Hematopoietic multipotent progenitor cell treated with erythropoietin and hydrocortisone succinate and interleukin-3 and kit ligand, for 6 days (in vitro differentiated cells): ENCODE data around the gene CHST10.

Source experiments
- DNase-seq: peaks from one replicate; pipeline ENCODE4 v3.0.0-alpha.2; 2015

The CHST10 gene

DNA sequence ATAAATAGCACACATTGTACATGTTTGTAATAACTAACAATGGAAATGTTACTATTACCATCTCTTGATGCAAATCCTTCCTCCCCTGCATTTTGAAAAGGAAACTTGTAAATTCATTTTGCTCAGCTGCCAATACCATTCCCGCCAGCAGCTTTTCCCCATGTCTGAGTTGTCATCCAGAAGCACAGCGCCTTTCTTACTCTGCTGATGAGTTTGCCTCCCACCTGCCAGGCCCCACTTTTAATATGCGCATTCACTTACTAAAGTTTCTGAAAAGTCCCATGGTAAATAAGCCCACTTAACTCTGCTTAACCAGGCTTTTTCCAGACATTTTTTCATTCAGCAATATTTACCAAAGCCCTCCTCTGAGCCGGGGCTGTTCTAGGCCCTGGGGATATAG, 3.9 kb downstream of the CHST10 start:
- DNase-seq, result no peak

- DNase-seq, result no peak
These were observed 4.6 kb downstream of the CHST10 start for GRCh38 chr2:100412881-100413321.

DNA sequence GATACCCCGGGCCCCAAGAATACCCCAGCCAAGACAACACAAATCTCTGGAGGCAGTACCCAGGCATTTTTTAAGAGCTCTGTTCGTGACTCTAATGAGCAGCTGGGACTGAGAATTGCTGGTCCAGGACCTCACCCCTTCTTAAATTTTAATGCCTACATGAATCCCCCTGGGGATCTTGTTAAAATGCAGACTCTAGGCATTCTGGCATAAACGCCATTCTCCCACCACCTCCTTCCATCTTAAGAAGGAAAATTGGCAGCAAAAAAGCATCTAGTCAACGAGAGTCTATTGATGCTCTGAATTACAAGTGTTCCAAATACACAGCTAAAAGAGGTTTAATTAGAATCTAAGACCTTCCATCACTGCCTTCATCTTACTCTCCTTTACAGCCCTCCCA, 5.0 kb downstream of the CHST10 start:
- DNase-seq, result no peak

DNA sequence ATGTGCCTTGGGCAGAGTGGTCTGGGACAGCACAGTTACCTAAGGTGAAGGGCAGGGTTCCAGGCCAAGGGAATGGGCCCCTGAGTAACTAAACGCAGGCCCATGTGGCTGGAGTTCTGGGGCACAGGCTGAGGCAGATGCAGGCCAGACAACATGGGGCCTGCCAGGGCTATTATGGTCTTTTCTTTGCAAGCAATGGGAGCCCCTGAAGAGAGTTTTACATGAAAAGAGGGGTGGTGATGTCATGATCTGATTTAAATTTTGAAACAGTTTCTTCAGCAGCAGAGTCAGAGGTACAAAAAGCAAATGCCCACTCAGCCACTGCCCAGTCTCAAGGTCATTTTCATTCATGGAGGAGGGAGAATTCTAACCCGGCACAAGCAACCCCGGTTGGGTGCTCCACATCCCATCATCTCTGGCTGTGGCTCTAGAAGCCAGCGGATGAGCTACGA, 5.6 kb downstream of the CHST10 start:
- DNase-seq, result no peak

DNA sequence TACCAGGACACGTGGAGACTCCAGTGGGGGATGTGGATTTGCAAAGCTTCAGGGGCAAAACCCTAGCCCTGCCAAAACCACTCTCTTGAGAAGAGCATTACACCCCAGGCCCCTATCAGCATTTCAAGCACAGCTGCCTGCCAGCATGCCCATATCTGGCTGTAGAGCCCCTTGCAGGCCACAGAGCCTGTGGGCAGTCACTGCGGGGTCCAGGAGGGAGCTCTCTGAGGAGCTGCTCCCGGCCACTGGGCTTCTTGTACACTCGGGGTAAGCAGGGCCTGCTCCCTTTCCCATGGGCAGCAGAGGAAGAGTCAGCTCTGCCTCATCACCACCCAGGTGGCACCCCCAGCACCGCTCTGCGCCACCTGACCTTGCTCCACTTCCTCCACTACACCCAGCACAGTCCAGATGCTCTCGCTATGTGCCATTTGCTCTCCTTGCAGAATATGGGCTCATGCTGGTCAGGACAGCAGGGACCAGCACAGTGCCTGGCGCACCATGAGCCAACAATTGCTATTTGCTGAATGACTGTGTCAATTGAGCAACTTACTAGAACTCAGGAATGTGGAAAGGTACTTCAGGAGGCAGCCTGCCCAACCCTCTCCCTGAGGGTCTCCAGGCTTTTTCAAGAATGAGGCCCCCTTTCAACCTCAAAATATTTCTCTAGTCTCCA, 7.4 kb downstream of the CHST10 start:
- DNase-seq, result no peak

GRCh38 chr2:100409461-100409860, 8.0 kb downstream of the CHST10 start:
- no peak for DNase-seq

DNA sequence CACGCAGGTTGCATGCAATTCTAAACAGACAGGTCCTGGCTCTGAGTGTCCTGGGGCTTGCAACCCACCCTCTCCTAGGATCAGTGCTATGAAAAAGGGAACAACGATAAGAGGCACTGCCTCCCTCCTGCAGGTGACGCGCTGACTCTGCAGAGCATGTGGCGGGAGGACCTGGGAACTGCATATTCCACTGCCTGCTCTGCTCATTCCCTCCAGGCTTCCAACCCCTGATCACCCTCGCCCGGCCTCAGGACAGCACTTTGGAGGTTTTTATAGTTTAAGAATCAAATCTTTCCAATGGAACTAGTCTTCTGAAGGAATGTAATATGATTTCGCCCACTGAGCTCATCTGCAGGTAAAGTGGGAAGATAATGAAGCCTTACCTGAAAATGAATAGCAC, 8.5 kb downstream of the CHST10 start:
- DNase-seq, result no peak

DNA sequence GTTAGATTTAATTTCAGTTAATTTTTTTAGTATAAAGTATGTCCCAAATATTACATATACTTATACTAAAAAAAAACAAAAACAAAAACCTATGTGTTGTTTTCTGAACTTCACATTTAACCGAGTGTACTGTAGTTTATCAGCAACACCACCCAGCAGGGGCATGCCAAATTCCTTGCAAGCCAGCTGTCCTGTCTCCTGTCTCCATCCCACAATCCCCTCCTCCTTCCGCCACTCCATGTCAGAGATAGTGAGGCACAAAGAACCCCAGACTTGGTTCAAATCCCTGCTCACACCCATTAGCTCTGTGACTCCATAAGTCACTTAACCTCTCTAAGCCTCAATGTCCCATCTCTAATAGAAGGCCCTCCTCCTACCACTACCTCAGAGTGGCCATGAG, 9.4 kb downstream of the CHST10 start:
- no peak for DNase-seq

DNA sequence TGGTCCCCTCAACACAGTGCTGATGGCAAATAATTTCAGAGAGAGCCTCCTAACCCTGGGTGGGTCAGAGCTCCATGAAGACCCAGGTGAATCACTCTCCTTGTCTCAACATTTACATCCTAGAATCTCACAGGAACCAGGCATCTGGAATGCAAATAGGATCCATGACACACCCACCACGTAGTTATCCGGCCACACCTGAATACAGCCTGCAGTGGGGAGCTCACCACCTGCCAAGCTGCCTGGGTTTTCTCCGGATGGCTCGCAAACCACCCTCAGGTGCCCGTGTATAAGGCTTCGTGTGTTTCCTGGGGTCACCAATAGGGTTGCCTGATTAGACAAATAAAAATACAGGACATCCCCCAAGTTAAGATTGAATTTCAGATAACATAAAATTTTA, 9.9 kb downstream of the CHST10 start:
- DNase-seq, result no peak

DNA sequence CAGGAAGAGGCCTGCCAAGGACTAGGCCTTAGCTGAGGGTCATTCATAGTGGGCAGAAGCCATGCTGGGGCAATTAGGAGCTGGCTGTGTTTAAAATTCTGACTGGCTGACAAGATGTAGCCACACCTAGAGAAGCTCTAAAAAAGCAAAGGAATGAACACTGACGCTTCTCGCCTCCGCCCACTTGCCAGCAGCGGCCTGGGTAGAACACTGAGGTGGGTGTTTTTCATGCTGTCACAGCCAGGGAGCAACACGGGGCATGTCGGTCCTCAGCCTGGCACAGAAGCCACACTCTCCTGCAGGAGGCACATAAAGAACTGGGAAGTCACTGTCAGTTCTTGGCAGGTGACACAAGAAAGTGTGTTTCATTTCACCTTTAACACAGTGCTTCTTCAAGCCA, 10.4 kb downstream of the CHST10 start:
- DNase-seq, result no peak

- no peak for DNase-seq
These were observed 11.4 kb downstream of the CHST10 start for GRCh38 chr2:100406120-100406508.

GRCh38 chr2:100405403-100406119, 11.9 kb downstream of the CHST10 start:
- no peak for DNase-seq

DNA sequence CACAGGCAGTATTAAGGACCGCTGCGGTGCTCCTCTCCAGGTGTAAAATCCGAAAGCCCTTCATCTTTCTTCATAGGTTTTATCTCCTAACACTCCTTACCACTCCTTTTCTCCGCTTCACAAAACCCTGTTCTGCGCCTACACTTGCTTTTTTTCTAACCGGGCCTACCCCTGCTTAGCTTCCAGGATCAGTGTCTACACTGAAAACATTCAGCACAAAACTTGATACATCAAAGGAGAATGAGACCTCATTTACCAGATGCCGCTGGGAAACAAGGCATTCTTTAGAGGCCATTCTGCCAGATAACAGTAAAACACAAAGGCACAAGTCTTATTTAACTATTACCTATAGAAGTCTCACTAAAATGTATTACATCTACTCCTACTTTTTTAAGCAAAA, 13.1 kb downstream of the CHST10 start:
- DNase-seq, result no peak

DNA sequence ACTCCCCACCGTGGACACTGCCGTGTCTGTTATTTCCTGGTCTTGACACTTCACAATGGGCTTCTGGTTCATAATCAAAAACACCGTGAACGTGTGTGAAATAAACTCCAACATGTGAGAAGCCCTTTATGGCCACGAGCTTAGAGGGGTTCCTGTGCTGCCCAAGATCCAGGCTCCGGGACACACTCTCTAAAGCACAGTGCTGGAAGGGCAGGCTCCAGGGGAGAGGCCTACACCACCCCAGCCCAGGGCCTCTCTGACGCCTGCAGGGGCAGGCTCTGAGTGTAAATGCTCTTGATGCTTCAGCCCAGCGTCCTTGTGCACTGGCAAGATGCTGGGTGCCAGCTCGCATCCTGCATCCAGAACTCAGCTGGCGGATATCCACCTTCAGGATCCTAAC, 13.7 kb downstream of the CHST10 start:
- no peak for DNase-seq

GRCh38 chr2:100401268-100401667, 16.2 kb downstream of the CHST10 start:
- no peak for DNase-seq

DNA sequence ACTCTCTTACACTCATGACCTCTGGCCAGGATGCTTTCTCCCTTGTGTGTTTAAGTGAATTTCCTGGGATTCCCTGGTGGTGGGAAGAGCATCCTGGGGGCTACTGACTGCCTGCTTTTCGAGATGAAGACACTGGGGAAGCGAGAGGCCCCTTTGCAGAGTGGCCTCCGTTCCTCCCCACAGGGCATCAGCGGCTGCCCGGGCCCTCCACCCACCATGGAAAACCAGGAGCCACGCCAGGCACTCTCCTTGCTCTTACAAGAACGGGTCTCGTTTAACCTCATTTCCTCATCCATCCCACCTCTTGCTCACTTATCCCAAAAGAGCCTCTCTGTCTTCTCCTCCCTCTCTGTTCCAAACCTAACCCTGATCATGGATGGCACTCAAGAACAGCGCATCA, 17.8 kb downstream of the CHST10 start:
- DNase-seq, result no peak

- DNase-seq, result no peak
These were observed 19.5 kb downstream of the CHST10 start for GRCh38 chr2:100397976-100398375.

DNA sequence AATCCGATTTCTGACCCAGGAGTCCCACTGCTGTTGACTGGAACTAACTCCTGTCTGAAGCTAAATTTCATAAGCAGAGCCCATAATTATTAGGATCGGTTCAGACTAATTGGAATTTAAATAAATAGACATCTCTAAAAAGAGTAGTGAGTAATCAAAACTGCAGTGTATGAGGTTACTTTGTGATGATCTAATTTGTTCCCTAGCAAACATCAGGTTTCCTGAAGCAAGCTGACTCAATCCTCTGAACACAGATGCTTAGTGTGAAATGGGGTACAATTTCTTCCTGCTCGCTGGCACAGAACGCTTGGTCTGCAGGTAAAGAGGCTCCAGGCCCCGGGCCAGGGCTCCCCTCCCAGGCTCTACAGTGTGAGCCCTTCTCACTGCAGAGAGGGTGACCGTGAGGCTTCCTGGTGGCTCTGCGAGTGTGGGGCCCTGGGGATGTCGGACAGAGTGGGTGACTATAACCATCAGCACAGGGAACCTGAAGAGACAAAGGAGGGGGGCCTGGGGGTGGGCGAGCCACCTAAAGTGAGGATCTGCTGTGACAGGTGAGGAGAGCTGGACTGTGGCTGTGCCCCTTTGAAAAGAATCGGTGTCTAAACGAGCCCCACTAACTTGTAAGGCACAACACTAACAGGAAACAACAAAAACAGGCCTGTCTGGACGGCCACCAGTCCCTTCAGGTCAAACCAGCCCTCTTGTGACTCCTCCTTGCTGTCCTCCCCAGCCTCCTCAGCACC, 20.2 kb downstream of the CHST10 start:
- DNase-seq, result no peak

- no peak for DNase-seq
These were observed 21.0 kb downstream of the CHST10 start for GRCh38 chr2:100396483-100396882.

GRCh38 chr2:100395532-100396350, 21.7 kb downstream of the CHST10 start:
- no peak for DNase-seq

DNA sequence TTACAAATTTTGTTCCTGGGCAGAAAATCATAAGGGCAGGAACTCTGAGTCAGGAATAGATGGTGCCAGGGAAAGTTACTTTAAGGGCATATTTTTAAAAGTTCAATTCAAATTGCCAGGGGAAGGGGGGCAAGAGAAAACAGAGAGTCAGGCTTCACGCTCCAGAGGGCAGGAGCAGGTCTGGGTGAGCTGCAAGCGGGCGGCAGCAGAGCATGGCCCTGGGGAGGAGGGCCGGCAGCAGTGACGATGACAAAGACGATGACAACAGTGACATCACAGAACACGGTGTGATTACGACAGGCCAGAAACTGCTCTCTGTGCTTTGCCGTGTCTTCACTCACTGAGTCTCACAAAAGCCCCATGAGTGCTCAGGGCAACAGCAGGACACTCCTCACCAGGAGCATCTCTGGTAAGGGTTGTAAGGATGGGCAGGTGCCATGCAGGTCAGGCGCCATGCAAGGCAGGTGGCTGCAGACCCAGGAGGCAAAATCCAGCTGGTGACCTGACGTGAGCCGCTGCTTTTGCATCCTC, 23.3 kb downstream of the CHST10 start:
- no peak for DNase-seq

DNA sequence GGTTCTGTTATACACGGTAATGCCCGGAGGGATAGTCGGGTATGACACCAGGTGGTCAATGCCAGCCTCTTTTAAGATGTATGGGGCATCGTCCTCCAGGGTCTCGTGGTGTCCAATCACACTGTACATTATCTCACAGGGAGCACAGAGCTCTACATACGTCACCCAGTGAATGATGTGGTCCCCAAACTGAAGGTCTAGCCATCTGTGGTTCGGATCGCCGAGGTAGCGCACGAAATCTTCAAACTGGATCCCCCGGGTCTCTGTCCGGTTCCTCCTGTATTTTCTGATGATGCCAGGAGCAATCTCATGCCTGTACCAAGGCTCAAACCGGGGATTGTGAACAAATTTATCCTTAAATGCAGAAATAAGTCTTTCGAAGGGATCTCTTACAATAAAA, 24.1 kb downstream of the CHST10 start:
- no peak for DNase-seq

DNA sequence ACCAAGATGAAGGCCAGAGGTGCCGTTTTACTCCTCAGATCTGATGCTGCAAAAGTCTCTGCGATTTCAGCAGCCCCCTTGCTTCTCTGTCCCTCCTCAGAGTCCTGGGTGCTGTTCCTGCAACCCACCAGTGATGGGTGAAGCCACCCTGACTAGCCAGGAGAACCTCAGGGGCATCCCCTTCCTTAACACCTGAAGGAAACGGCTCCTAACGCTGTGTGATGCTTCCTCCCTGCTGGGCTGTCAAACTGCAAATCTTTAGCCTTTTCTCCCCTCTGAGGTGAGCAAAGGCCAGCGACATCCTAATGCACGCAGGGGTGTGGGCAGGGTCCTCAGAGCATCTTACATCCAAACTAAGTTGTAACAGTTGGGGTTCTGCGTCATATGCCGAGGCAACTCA, 24.8 kb downstream of the CHST10 start:
- no peak for DNase-seq
